Measurements from ENCODE around the gene ENGASE. TPM values are rescaled to one million over a fixed set of nuclear protein-coding genes. Genes with fewer than 3 reads are reported as not detected.

ENGASE gene
- total RNA-seq, 1 experiment from 2014 or later: 50.0 TPM

DNA sequence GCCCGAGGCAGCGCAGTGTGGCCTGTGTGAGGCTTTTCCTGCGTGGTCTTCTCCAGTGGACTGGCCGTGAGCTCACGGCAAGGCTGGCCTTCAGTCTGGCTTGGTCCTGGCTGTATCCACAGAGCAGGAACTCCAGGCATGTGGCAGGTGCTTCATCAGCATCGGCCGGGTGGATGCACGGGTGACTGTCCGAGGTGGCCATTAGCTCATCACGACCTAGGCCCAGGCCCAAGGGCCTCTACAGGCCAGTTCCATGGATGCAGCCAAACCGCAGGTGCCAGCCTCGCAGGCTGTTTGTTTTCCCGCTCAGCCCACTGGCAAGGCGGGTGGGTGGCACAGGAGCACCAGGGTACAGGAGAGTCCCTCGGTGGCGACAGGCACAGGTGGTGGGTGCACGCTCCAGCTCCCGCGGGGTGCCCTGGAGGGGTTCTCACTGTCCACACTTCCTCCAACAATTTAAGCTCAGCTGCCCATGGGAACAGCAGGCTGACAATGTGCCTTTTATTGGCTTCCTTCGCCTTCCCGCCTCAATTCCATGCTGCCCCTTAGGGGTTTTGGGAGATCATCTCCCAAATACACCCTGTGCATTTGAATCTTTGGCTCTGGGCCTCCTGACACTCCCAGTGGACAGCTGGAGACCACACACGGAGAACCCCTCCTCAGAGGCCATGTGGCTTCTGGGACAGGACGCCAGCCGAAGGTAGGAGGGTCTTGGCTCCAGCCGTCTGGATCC lies 33.0 kb downstream of the ENGASE start:
- H3K4me1 Mint-ChIP-seq (ENCODE audit: low read depth, unreplicated experiment): no peaks in the 10 kb centered on the region
- CTCF ChIA-PET: interaction anchor here (0.9 kb wide), 2 partner anchors 284 to 286 kb away, joined by 3 to 4 read pairs; no protein-coding TSS in a partner anchor
- intact Hi-C loops (cut with micrococcal nuclease; ENCODE audit: unreplicated experiment): no loop called here
- H3K27me3 Mint-ChIP-seq (ENCODE audit: insufficient read depth, unreplicated experiment): peaks cover 12% of the 10 kb centered on the region
- H3K4me3 ChIP-seq (ENCODE audit: low read depth, low read length): no peak overlapping the region
- TF ChIP-seq, protein P1, sequence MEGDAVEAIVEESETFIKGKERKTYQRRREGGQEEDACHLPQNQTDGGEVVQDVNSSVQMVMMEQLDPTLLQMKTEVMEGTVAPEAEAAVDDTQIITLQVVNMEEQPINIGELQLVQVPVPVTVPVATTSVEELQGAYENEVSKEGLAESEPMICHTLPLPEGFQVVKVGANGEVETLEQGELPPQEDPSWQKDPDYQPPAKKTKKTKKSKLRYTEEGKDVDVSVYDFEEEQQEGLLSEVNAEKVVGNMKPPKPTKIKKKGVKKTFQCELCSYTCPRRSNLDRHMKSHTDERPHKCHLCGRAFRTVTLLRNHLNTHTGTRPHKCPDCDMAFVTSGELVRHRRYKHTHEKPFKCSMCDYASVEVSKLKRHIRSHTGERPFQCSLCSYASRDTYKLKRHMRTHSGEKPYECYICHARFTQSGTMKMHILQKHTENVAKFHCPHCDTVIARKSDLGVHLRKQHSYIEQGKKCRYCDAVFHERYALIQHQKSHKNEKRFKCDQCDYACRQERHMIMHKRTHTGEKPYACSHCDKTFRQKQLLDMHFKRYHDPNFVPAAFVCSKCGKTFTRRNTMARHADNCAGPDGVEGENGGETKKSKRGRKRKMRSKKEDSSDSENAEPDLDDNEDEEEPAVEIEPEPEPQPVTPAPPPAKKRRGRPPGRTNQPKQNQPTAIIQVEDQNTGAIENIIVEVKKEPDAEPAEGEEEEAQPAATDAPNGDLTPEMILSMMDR (IDR thresholded peaks at IDR 0.05; ENCODE audit: insufficient read depth in 1 of 2, low read depth in 1 of 2, low read length in 1 of 2, severe bottlenecking in 1 of 2, unreplicated experiment in 1 of 2): no peak
- no peak overlapping the region for H3K4me3 Mint-ChIP-seq (ENCODE audit: unreplicated experiment)
- no TSS peak for BruUV-seq (replicated peaks)
- H3K36me3 Mint-ChIP-seq (ENCODE audit: insufficient read depth, unreplicated experiment): no peaks in the 10 kb centered on the region
- H3K27me3 ChIP-seq (replicated peaks; ENCODE audit: control insufficient read depth, insufficient read depth, low read length): no peaks in the 10 kb centered on the region; the same call in 1 of the 2 replicates
- H3K36me3 ChIP-seq (ENCODE audit: control insufficient read depth, insufficient read depth, low read length): no peaks in the 10 kb centered on the region
- no peak overlapping the region for H3K27ac Mint-ChIP-seq (ENCODE audit: unreplicated experiment)
- DNase-seq: no peak
- no peaks in the 10 kb centered on the region for H3K9me3 ChIP-seq
- H3K4me1 ChIP-seq: no peaks in the 10 kb centered on the region
- POLR2A ChIA-PET: no interaction called here
- H3K9me3 Mint-ChIP-seq (ENCODE audit: unreplicated experiment): no peaks in the 10 kb centered on the region

DNA sequence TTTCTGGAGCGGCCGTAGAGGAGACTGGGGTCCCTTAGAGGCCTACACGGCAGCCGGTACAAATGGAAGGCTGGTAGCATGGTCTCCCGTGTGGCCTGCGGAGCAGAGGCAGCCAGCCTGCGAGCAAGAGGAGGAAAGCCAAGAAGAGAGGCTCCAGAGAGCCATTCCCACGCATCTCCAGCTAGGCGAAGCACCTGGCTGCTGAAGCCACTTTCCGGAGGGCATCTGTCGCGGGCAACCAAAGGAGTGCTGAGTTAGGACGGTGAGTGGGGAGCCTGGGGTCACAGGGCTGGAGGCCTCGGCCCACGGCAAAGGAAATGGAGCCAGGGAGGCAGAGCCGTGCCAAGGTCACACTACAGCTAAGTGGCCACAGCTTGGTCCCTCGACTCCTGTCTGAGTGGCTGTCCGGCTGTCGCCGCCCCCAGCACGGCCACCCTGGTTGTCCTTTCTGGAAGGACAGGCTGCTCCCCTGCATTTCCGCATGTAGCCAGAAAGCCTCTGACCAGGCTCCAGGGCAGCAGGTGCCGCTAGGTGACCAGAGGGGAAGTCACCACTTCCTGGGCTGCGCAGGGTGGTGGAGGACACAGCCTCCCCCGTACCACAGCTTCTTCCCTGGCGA lies 33.7 kb downstream of the ENGASE start:
- Histone ChIP-seq H3K27me3 (replicated peaks; ENCODE audit: control insufficient read depth, insufficient read depth, low read length) (no peaks in the 10 kb centered on the region; the same call in 1 of the 2 replicates), H3K4me1 (no peaks in the 10 kb centered on the region), H3K4me3 (ENCODE audit: low read depth, low read length) (no peak overlapping the region), H3K9me3 (no peaks in the 10 kb centered on the region), H3K36me3 (ENCODE audit: control insufficient read depth, insufficient read depth, low read length) (no peaks in the 10 kb centered on the region)
- Mint-ChIP-seq H3K27ac (ENCODE audit: unreplicated experiment) (no peak overlapping the region), H3K36me3 (ENCODE audit: insufficient read depth, unreplicated experiment) (no peaks in the 10 kb centered on the region), H3K9me3 (ENCODE audit: unreplicated experiment) (no peaks in the 10 kb centered on the region), H3K27me3 (ENCODE audit: insufficient read depth, unreplicated experiment) (peaks cover 12% of the 10 kb centered on the region), H3K4me1 (ENCODE audit: low read depth, unreplicated experiment) (no peaks in the 10 kb centered on the region), H3K4me3 (ENCODE audit: unreplicated experiment) (no peak overlapping the region)
- TF ChIP-seq, protein P1 (IDR thresholded peaks at IDR 0.05; ENCODE audit: insufficient read depth in 1 of 2, low read depth in 1 of 2, low read length in 1 of 2, severe bottlenecking in 1 of 2, unreplicated experiment in 1 of 2): no peak
- intact Hi-C loops (cut with micrococcal nuclease; ENCODE audit: unreplicated experiment): no loop called here
- POLR2A ChIA-PET: no interaction called here
- CTCF ChIA-PET: no interaction called here
- no peak for DNase-seq
- BruUV-seq (replicated peaks): no TSS peak

DNA sequence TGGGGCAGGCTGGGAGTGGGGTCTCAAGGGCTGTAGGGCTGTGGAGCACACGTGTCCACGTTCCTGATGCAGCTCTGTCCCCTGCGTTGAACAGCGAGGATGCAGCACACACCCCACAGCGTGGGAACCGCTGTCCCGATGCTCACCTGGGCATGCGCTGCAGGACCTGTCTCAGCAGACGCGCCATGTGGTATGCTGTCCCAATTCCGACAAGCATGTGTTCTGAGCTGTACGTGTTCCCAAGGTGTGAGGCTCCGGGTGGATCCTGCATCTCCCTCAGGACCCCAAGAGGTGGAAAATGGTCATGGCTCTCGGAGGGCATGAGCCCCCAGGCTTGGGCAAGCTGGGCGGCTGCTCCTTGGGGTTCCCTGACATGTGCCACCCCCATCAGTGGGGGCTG lies 34.2 kb downstream of the ENGASE start:
- no peak overlapping the region for H3K27ac Mint-ChIP-seq (ENCODE audit: unreplicated experiment)
- no peak for DNase-seq
- no peaks in the 10 kb centered on the region for H3K36me3 ChIP-seq (ENCODE audit: control insufficient read depth, insufficient read depth, low read length)
- intact Hi-C loops (cut with micrococcal nuclease; ENCODE audit: unreplicated experiment): no loop called here
- CTCF ChIA-PET: interaction anchor here (1.0 to 1.4 kb wide), 2 partner anchors 279 to 289 kb away, joined by 3 to 4 read pairs; no protein-coding TSS in a partner anchor
- no peak overlapping the region for H3K4me3 ChIP-seq (ENCODE audit: low read depth, low read length)
- H3K4me3 Mint-ChIP-seq (ENCODE audit: unreplicated experiment): no peak overlapping the region
- BruUV-seq (replicated peaks): no TSS peak
- H3K27me3 ChIP-seq (replicated peaks; ENCODE audit: control insufficient read depth, insufficient read depth, low read length): no peaks in the 10 kb centered on the region; the same call in 1 of the 2 replicates
- POLR2A ChIA-PET: no interaction called here
- no peaks in the 10 kb centered on the region for H3K9me3 ChIP-seq
- TF ChIP-seq, protein P1 (IDR thresholded peaks at IDR 0.05; ENCODE audit: insufficient read depth in 1 of 2, low read depth in 1 of 2, low read length in 1 of 2, severe bottlenecking in 1 of 2, unreplicated experiment in 1 of 2): no peak
- no peaks in the 10 kb centered on the region for H3K4me1 Mint-ChIP-seq (ENCODE audit: low read depth, unreplicated experiment)
- no peaks in the 10 kb centered on the region for H3K9me3 Mint-ChIP-seq (ENCODE audit: unreplicated experiment)
- H3K27me3 Mint-ChIP-seq (ENCODE audit: insufficient read depth, unreplicated experiment): peaks cover 14% of the 10 kb centered on the region
- no peaks in the 10 kb centered on the region for H3K36me3 Mint-ChIP-seq (ENCODE audit: insufficient read depth, unreplicated experiment)
- H3K4me1 ChIP-seq: no peaks in the 10 kb centered on the region
